ENCODE results near the gene GPC6.

- TF ChIP-seq CTCF (conservative IDR thresholded peaks at IDR 0.05) = no peak
- no peak for TF ChIP-seq EZH2 (IDR thresholded peaks at IDR 0.05; ENCODE audit: low read depth)
Measured at GRCh38 chr13:93505104-93505952, 278.7 kb downstream of the GPC6 start.
